ENCODE data around the gene MIPEP. TPM values are rescaled to one million over a fixed set of nuclear protein-coding genes. Genes with fewer than 3 reads are reported as not detected.
A peak's percentile ranks its signal among the peaks of the same experiment; 100 is the strongest.

Gene MIPEP
- total RNA-seq, 3 donors from 2014 or later, result 17.3 to 27.0 (median 24.6) TPM

GRCh38 chr13:23921451-23921888 lies 32.3 kb upstream of the MIPEP start:
- H3K9me3 ChIP-seq, result no peaks in the 10 kb centered on the region
- no peaks in the 10 kb centered on the region for H3K36me3 ChIP-seq (ENCODE audit: low read depth)
- DNase-seq, result peak in 1 of 3 donors; percentile 35
- no peak overlapping the region for H3K4me3 ChIP-seq
- H3K4me1 ChIP-seq (ENCODE audit: low read depth), result no peaks in the 10 kb centered on the region
- no peak for TF ChIP-seq CTCF (IDR thresholded peaks at IDR 0.05)
- peak; percentile 74 for ATAC-seq
- intact Hi-C loops (cut with DNase I, micrococcal nuclease), result no loop called here

GRCh38 chr13:23919006-23919405 lies 29.8 kb upstream of the MIPEP start:
- TF ChIP-seq CTCF (IDR thresholded peaks at IDR 0.05), result no peak
- Histone ChIP-seq H3K36me3 (ENCODE audit: low read depth) (no peaks in the 10 kb centered on the region), H3K9me3 (no peaks in the 10 kb centered on the region), H3K4me3 (no peak overlapping the region), H3K4me1 (ENCODE audit: low read depth) (no peaks in the 10 kb centered on the region)
- DNase-seq (no peak), ATAC-seq (no peak)
- intact Hi-C loops (cut with DNase I, micrococcal nuclease), result no loop called here

- no peak for TF ChIP-seq CTCF (IDR thresholded peaks at IDR 0.05)
- intact Hi-C loops (cut with DNase I, micrococcal nuclease), result no loop called here
- no peak for ATAC-seq
These were observed 29.0 kb upstream of the MIPEP start for GRCh38 chr13:23918208-23918607.

GRCh38 chr13:23915308-23915707 lies 26.1 kb upstream of the MIPEP start:
- H3K4me1 ChIP-seq (ENCODE audit: low read depth), result no peaks in the 10 kb centered on the region
- no peak for DNase-seq
- H3K36me3 ChIP-seq (ENCODE audit: low read depth), result no peaks in the 10 kb centered on the region
- no peak for TF ChIP-seq CTCF (IDR thresholded peaks at IDR 0.05)
- intact Hi-C loops (cut with DNase I, micrococcal nuclease), result no loop called here
- H3K9me3 ChIP-seq, result no peaks in the 10 kb centered on the region
- H3K4me3 ChIP-seq, result no peak overlapping the region
- ATAC-seq, result peak; percentile 71

More at GRCh38 chr13:23918208-23918607, 29.0 kb upstream of the MIPEP start:
- H3K9me3 ChIP-seq, result no peaks in the 10 kb centered on the region
- H3K4me3 ChIP-seq, result no peak overlapping the region
- no peak for DNase-seq
- no peaks in the 10 kb centered on the region for H3K4me1 ChIP-seq (ENCODE audit: low read depth)
- no peaks in the 10 kb centered on the region for H3K36me3 ChIP-seq (ENCODE audit: low read depth)

- intact Hi-C loops (cut with DNase I, micrococcal nuclease), result no loop called here
- DNase-seq, result no peak
- TF ChIP-seq CTCF (IDR thresholded peaks at IDR 0.05), result no peak
- Histone ChIP-seq H3K4me3 (no peak overlapping the region), H3K4me1 (ENCODE audit: low read depth) (no peaks in the 10 kb centered on the region), H3K36me3 (ENCODE audit: low read depth) (no peaks in the 10 kb centered on the region), H3K9me3 (no peaks in the 10 kb centered on the region)
- no peak for ATAC-seq
These were observed 23.3 kb upstream of the MIPEP start for GRCh38 chr13:23912469-23912868.

GRCh38 chr13:23909606-23910005 lies 20.4 kb upstream of the MIPEP start:
- ATAC-seq (peak; percentile 76), DNase-seq (no peak)
- H3K4me3 ChIP-seq, result no peak overlapping the region
- no peaks in the 10 kb centered on the region for H3K4me1 ChIP-seq (ENCODE audit: low read depth)
- no peaks in the 10 kb centered on the region for H3K9me3 ChIP-seq
- intact Hi-C loops (cut with DNase I, micrococcal nuclease), result no loop called here
- TF ChIP-seq CTCF (IDR thresholded peaks at IDR 0.05), result no peak
- no peaks in the 10 kb centered on the region for H3K36me3 ChIP-seq (ENCODE audit: low read depth)
